B cell (primary cell): Measurements from ENCODE around the gene PLEKHM2. TPM values are rescaled to one million over a fixed set of nuclear protein-coding genes. Genes with fewer than 3 reads are reported as not detected.
A peak's percentile ranks its signal among the peaks of the same experiment; 100 is the strongest.

Experiments used
- ATAC-seq: fragments of 200-7000 bp; cut with Tn5 transposase; one replicate; pipeline ENCODE4 v1.10.0; 2021; ENCODE audit warnings: low read depth, mild to moderate bottlenecking, moderate number of reproducible peaks, moderate library complexity
- CTCF ChIA-PET: fragments of 350-600 bp; sonication (Branson Sonifier 250); formaldehyde crosslinking; loops from one replicate; lab custom pipeline; 2021; ENCODE audit warnings: antibody characterized with exemption, inconsistent platforms; lab: Charles Lee
- POLR2A ChIA-PET: fragments of 350-600 bp; sonication (Branson Sonifier 250); formaldehyde crosslinking; loops from one replicate; lab custom pipeline; 2021; ENCODE audit warnings: antibody characterized with exemption; lab: Charles Lee
- DNase-seq: peaks from one replicate; pipeline ENCODE4 v3.0.0; 2013
- H2AFZ ChIP-seq: 2 replicates; pipeline ENCODE4 v1.6.1; 2012; ENCODE audit warnings: mild to moderate bottlenecking, low read depth, low read length; ENCODE audit not compliant: insufficient read depth, poor library complexity, severe bottlenecking
- H3K27ac ChIP-seq, 2 donors: 1 replicate in 1 of 2; 2 replicates in 1 of 2; pipeline ENCODE4 v1.5.1; 2012 to 2013; ENCODE audit warnings: low read length in 2 of 2, mild to moderate bottlenecking in 2 of 2, moderate library complexity in 1 of 2
- H3K27me3 ChIP-seq, 4 experiments: fragments of 200-600 bp in 1 of 4; sonication (generic) in 1 of 4; replicated peaks in 1 of 4; 1 replicate in 2 of 4; 2 replicates in 2 of 4; pipeline versions ENCODE4 v1.6.1 to v1.7.0; 2013 to 2016; ENCODE audit warnings: low read length in 3 of 4, mild to moderate bottlenecking in 2 of 4, mixed read lengths in 1 of 4, moderate library complexity in 1 of 4; ENCODE audit not compliant: insufficient read depth in 4 of 4, control insufficient read depth in 3 of 4; ENCODE audit errors: control extremely low read depth in 1 of 4
- H3K36me3 ChIP-seq, 2 experiments: replicated peaks in 1 of 2; 1 replicate in 1 of 2; 2 replicates in 1 of 2; pipeline versions ENCODE4 v1.6.1 to v1.7.1; 2013; ENCODE audit warnings: low read length in 1 of 2; ENCODE audit not compliant: insufficient read depth in 2 of 2, control insufficient read depth in 1 of 2; ENCODE audit errors: control extremely low read depth in 1 of 2, extremely low read depth in 1 of 2
- H3K4me1 ChIP-seq, 2 donors: fragments of 200-600 bp in 1 of 2; sonication (generic) in 1 of 2; 1 replicate in 1 of 2; 2 replicates in 1 of 2; pipeline versions ENCODE4 v1.5.1 to v1.6.1; 2013 to 2017; ENCODE audit warnings: low read length in 2 of 2; ENCODE audit not compliant: control insufficient read depth in 2 of 2, insufficient read depth in 2 of 2
- H3K4me2 ChIP-seq: replicated peaks from 2 replicates; pipeline ENCODE3; 2012; ENCODE audit warnings: mild to moderate bottlenecking, low read depth, low read length; ENCODE audit not compliant: poor library complexity, severe bottlenecking
- H3K4me3 ChIP-seq, 5 experiments: fragments of 200-600 bp in 1 of 5; sonication (generic) in 1 of 5; 1 replicate in 3 of 5; 2 replicates in 2 of 5; pipeline versions ENCODE4 v1.5.1 to v1.7.0; 2011 to 2016; ENCODE audit warnings: low read length in 4 of 5, mild to moderate bottlenecking in 4 of 5, low read depth in 2 of 5, control low read depth in 1 of 5, moderate library complexity in 1 of 5; ENCODE audit not compliant: insufficient read depth in 1 of 5; ENCODE audit errors: control extremely low read depth in 1 of 5, extremely low read depth in 1 of 5
- H3K79me2 ChIP-seq: fragments of 200-600 bp; sonication (generic); one replicate; pipeline ENCODE4 v1.6.0; 2016; ENCODE audit warnings: low read length; ENCODE audit not compliant: control insufficient read depth, insufficient read depth
- H3K9ac ChIP-seq: fragments of 200-600 bp; sonication (generic); 2 replicates; pipeline ENCODE4 v1.6.1; 2017; ENCODE audit warnings: mild to moderate bottlenecking, low read length, moderate library complexity
- H3K9me3 ChIP-seq, 3 donors: one replicate each; pipeline versions ENCODE4 v1.6.1 to v1.7.1; 2013; ENCODE audit warnings: low read length in 2 of 3; ENCODE audit not compliant: control insufficient read depth in 2 of 3, insufficient read depth in 1 of 3; ENCODE audit errors: control extremely low read depth in 1 of 3
- H4K20me1 ChIP-seq: 2 replicates; pipeline ENCODE4 v1.6.0; 2012; ENCODE audit warnings: mild to moderate bottlenecking, low read length; ENCODE audit not compliant: insufficient read depth, control insufficient read depth, poor library complexity, severe bottlenecking
- H3K27ac Mint-ChIP-seq: one replicate; pipeline ENCODE4 v1.8.0; 2021; ENCODE audit warnings: mixed read lengths
- H3K27me3 Mint-ChIP-seq: one replicate; pipeline ENCODE4 v1.8.0; 2021; ENCODE audit warnings: mixed read lengths
- H3K4me1 Mint-ChIP-seq: one replicate; pipeline ENCODE4 v1.8.0; 2021; ENCODE audit warnings: mixed read lengths
- H3K4me3 Mint-ChIP-seq: one replicate; pipeline ENCODE4 v1.8.0; 2021; ENCODE audit warnings: mixed read lengths
- H3K9me3 Mint-ChIP-seq: one replicate; pipeline ENCODE4 v1.8.0; 2022; ENCODE audit warnings: mixed read lengths; ENCODE audit not compliant: insufficient read depth
- EZH2 ChIP-seq: IDR thresholded peaks from 2 replicates; pipeline ENCODE4 v1.6.1; 2012; ENCODE audit warnings: borderline replicate concordance, low read depth, mild to moderate bottlenecking, moderate library complexity, low read length; ENCODE audit not compliant: insufficient read depth, poor library complexity, severe bottlenecking
- WGBS: methylation state at CpG from one replicate; pipeline ENCODE4 v1.1.5; 2013; ENCODE audit warnings: missing lambda C conversion rate; ENCODE audit not compliant: insufficient coverage; 5-methylcytosine and 5-hydroxymethylcytosine counted together
- intact Hi-C: fragments of 100-400 bp; cut with micrococcal nuclease; formaldehyde crosslinking; loops from one replicate; pipeline ENCODE4 v1.10.0; 2022
- polyA plus RNA-seq: library from polyadenylated mRNA; depleted of rRNA; stranded (reverse); fragments of >200 nt; gene quantifications from 2 replicates; pipeline ENCODE4 v1.2.3, GENCODE V29; 2012
- total RNA-seq, 2 donors: library from RNA; stranded (reverse); fragments of 120-200 nt in 1 of 2; gene quantifications; 1 replicate in 1 of 2; 2 replicates in 1 of 2; pipeline versions ENCODE4 v1.2.3 to v1.2.4, GENCODE V29; 2013 to 2022
- TF ChIP-seq, protein P1 (sequence below): fragments of 200-600 bp; IDR thresholded peaks from one replicate; pipeline ENCODE4 v1.8.0; 2022; ENCODE audit warnings: antibody characterized with exemption, mild to moderate bottlenecking

The PLEKHM2 gene
- total and polyA plus RNA-seq, 2 donors (not counting 1 experiment from before 2014, with no cell fraction given) = 99.7 to 120 TPM

DNA sequence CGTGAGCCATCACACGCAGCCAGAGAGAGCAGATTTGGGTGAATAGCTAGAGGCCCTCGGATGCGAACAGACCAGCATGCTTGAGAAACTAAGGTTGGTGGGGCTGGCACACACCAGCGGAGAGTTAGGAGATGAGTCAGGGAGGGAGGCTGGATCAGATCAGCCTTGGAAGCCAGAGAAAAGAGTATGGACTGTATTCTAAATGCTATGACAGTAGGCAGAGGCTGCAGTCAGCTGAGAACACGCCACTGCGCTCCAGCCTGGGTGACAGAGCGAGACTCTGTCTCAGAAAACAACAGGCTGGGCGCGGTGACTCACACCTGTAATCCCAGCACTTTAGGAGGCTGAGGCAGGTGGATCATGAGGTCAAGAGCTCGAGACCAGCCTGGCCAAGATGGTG, 4.0 kb upstream of the PLEKHM2 start:
- DNase-seq (no peak), ATAC-seq (no peak)
- peaks cover 45% of the 10 kb centered on the region for H3K4me1 Mint-ChIP-seq
- no peaks in the 10 kb centered on the region for H3K27me3 Mint-ChIP-seq
- no peak overlapping the region for H3K4me2 ChIP-seq
- TF ChIP-seq, protein P1, sequence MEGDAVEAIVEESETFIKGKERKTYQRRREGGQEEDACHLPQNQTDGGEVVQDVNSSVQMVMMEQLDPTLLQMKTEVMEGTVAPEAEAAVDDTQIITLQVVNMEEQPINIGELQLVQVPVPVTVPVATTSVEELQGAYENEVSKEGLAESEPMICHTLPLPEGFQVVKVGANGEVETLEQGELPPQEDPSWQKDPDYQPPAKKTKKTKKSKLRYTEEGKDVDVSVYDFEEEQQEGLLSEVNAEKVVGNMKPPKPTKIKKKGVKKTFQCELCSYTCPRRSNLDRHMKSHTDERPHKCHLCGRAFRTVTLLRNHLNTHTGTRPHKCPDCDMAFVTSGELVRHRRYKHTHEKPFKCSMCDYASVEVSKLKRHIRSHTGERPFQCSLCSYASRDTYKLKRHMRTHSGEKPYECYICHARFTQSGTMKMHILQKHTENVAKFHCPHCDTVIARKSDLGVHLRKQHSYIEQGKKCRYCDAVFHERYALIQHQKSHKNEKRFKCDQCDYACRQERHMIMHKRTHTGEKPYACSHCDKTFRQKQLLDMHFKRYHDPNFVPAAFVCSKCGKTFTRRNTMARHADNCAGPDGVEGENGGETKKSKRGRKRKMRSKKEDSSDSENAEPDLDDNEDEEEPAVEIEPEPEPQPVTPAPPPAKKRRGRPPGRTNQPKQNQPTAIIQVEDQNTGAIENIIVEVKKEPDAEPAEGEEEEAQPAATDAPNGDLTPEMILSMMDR = no peak
- TF ChIP-seq EZH2 = no peak
- no peak overlapping the region for H2AFZ ChIP-seq
- WGBS = 87% methylated on average over 11 of the region's 11 CpGs
- no peaks in the 10 kb centered on the region for H3K36me3 ChIP-seq
- H3K27me3 ChIP-seq = no peaks in the 10 kb centered on the region
- H3K79me2 ChIP-seq = peaks cover 16% of the 10 kb centered on the region
- H4K20me1 ChIP-seq = no peaks in the 10 kb centered on the region
- H3K4me1 ChIP-seq = peaks cover 32 to 51% of the 10 kb centered on the region in 2 donors
- no peak overlapping the region for H3K27ac ChIP-seq
- peaks cover 0 to 10% (median 0%) of the 10 kb centered on the region in 3 donors for H3K9me3 ChIP-seq
- no peaks in the 10 kb centered on the region for H3K9me3 Mint-ChIP-seq
- no peak overlapping the region for H3K9ac ChIP-seq
- POLR2A ChIA-PET = interaction anchor here (0.6 to 3.3 kb wide), 3 partner anchors 16 to 24 kb away, joined by 4 to 20 read pairs (median 13); no protein-coding TSS in a partner anchor
- H3K4me3 ChIP-seq = no peak overlapping the region
- H3K27ac Mint-ChIP-seq = peak overlapping the region; percentile 78
- CTCF ChIA-PET = interaction anchor here (0.6 to 1.6 kb wide), 3 partner anchors 17 to 179 kb away, joined by 3 to 7 read pairs (median 4); no protein-coding TSS in a partner anchor
- intact Hi-C loops = loop anchor here (5.0 kb wide), 2 partner anchors 158 to 287 kb away; partner anchors contain the start of gene CASP9
- no peak overlapping the region for H3K4me3 Mint-ChIP-seq
